Astrocyte of the cerebellum (primary cell): ENCODE results near the gene FCN2.

ENCODE experiments used
- DNase-seq: peaks from one replicate; pipeline ENCODE4 v3.0.0-alpha.2; 2011; ENCODE audit warnings: low read depth
- H3K4me3 ChIP-seq: 2 replicates; pipeline ENCODE4 v1.5.1; 2011; ENCODE audit warnings: mild to moderate bottlenecking, low read depth, low read length, moderate library complexity
- in situ Hi-C: cut with HindIII; loops from 2 replicates; pipeline ENCODE4 v1.10.0; 2017; ENCODE audit warnings: low sequenced_read_pairs
- TF ChIP-seq, protein P1 (sequence below): IDR thresholded peaks from 2 replicates; pipeline ENCODE4 v1.5.1; 2012; ENCODE audit warnings: low read length, low read depth, moderate library complexity, mild to moderate bottlenecking; ENCODE audit errors: missing control alignments

FCN2 gene

DNA sequence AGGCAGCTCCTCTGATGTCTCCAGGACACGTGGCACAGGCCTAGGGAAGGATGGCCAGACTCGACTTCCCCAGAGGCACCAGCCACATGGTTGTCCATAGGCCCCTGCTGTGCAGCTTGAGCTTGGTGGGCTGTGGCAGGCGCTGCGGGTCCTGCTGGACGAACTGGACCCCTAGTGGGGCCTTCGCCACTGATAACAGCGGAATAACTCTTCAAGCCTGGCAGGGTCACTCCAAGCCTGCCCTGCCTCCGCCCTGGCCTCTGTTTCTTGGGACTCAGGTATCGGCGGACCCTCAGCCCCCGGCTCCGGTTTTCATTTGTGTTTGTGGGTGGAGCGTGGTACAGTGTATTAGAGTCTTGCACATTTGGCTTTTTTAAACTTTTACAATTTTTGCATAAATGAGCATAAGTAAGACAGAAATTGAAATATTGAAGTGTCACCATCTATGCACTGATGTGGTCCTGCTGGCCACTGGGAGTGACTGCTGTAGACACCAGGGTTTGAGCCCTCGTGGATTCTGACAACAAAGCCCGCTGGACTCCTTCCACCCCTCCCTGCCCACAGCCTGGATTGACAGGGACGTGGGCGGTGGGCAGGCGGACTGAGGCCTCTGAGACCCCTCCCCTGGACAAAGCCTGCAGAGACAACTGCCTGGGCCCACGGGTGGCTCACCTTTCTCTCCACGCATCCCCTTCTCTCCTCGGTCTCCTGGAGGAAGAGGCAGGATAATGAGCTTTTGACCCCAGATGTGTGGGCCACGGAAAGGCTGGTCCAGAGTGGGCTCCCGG, 33.3 kb downstream of the FCN2 start:
- no peak for DNase-seq
- H3K4me3 ChIP-seq: no peak overlapping the region
- in situ Hi-C loops: no loop called here
- TF ChIP-seq, protein P1, sequence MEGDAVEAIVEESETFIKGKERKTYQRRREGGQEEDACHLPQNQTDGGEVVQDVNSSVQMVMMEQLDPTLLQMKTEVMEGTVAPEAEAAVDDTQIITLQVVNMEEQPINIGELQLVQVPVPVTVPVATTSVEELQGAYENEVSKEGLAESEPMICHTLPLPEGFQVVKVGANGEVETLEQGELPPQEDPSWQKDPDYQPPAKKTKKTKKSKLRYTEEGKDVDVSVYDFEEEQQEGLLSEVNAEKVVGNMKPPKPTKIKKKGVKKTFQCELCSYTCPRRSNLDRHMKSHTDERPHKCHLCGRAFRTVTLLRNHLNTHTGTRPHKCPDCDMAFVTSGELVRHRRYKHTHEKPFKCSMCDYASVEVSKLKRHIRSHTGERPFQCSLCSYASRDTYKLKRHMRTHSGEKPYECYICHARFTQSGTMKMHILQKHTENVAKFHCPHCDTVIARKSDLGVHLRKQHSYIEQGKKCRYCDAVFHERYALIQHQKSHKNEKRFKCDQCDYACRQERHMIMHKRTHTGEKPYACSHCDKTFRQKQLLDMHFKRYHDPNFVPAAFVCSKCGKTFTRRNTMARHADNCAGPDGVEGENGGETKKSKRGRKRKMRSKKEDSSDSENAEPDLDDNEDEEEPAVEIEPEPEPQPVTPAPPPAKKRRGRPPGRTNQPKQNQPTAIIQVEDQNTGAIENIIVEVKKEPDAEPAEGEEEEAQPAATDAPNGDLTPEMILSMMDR: no peak

DNA sequence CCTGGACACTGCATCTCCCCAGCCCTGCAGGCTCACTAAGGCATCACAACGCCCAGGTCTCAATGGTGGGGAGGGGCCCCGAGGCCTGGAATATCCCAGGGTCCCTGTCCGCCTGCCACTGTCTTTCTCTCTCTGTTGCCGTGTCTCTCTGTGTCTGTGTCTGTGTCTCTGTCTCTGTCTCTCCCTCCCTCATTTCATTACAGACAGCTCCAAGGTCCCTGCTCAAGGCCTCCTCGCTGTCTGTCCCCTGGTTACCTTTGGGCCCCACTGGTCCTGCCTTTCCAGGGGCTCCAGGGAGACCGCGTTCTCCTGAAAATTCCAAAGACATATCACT, 33.9 kb downstream of the FCN2 start:
- in situ Hi-C loops: no loop called here
- TF ChIP-seq, protein P1: no peak
- H3K4me3 ChIP-seq: no peak overlapping the region
- no peak for DNase-seq

DNA sequence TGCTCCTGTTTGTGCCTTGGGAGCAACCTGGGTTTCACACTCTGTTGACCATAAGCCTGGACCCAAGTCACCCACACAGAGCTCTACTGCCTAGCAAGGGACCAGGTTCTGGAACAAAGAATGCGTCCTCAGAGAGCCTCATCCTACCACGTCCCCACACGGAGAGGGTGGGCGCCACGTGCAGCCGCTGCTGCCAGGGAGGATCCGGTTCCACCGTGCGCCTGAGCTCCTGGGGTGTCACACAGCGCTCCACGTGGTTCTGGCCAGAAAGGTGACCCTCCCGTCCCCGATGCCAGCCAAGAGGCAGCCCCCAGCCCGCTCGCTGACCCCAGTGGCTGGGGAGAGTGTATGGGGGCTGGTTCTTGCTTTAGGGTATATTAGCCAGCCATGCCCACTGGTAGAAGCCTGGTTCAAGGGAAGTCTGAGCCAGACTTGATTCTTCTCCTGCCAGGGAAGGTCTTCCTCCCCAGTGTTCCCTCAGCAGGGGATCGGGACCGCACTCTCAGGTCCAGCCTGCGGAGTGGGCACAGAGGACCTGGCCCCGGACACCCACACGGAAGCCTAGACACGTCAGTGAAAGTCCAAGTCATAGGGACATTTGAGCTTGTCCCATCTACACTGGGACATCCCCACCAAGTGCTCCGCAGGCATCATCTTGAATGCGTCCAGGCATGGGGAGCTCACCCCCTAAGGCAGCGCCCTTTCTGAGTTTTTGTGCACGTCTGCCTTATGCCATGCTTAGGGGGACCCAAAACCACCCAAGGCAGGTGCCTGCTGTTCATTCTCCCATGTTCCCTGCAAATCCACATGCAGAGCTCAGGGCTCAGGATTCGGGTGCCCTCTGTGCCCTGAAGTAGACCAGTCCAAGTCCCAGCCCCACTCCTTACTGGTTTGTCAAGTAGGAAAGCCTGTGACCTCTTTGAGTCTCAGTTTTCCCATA, 34.7 kb downstream of the FCN2 start:
- no peak for DNase-seq
- in situ Hi-C loops: no loop called here
- H3K4me3 ChIP-seq: no peak overlapping the region
- TF ChIP-seq, protein P1: no peak

DNA sequence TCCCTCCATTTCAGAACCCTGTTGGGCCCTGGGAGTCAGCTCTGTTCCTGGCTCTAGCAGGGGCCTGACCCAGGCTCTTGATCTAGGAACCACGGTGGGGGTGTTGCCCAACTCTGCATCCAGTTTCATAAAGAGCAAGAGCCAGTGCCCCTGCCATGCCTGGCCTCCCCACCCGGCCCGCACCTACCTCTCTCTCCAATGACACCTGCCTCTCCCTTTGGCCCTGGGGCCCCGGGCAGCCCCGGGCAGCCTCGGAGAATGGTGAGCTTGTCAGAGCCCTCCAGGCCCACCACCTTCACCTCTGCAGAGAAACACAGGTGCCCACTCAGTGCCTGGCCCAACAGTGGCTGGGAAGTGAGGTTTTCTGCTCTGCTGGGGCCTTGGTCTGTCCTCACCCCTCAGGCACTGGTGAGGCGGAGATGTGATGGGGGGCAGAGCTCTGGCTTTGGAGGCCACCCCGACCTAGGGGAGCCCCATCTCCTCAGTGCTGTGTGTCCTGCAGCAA, 35.6 kb downstream of the FCN2 start:
- TF ChIP-seq, protein P1: no peak
- no peak overlapping the region for H3K4me3 ChIP-seq
- DNase-seq: no peak
- in situ Hi-C loops: no loop called here

DNA sequence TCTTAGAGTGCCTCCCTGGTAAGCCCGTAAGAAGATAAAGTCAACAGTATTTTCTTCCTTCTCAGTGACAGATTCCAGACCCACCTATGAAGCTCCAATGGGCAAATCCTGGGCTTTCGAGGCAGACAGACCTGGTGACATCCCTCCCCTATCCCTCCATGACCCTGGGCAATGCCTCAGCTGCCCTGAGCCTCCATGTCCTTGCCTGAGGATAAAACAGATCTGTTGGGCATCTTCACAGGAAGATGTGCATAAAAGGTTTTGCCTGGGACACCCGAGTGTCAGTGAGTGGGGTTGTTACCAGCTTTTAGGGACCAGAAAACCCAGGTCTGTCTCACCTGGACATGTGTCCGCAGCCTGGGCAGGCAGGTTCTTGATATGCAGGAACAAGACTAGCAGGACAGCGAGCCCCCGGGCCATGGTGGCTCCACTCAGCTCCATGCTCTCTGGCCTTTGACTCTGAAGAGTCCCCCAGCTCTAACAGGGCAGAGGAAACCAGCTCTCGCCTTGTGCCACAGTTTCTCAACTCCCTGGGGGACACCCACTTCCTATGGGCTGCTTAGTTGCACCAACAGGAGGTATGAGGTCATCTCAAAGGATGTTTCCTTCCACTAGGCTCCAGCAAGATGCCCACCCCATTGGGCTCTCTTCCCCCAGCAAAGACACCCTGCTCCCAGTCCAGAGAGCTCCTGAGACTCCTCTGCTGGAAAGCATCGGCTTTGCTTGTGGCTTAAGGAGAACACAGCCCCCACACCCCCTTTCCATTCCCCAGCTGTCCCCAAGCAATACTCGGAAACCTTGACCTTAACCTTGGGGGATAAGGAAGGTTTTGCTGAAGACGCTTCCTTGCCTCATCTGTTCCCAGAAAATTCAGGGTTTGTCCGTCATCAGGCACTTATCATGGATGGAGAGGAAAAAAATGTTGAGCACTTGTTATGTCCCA, 37.1 kb downstream of the FCN2 start, which contains the start of gene FCN1:
FCN1 (minus strand) TSS at position 482 of the 943 bp plus-strand sequence; CDS start at position 441, 41 bp downstream.
- DNase-seq: no peak
- H3K4me3 ChIP-seq: no peak within 1 kb of the TSS
- in situ Hi-C loops: no loop called here
- TF ChIP-seq, protein P1: no peak

DNA sequence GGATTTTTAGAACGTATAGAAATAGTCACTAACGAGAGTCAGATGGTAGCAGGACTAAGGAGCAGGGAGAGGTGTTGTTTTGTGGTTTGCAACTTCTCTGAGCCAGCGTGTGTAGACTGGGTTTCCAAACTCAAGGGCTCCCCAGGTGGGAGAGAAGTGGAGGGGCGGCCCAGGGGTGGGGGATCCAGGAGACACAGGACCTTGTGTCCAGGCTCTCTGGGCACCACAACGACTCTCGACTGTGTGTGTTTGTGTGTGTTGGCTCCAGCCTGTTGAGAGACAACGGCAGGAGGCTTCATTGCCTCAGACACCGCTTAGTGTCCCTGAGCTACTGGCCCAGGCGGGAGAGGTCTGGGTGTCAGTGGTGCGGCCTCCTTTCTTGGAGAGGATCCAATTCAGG, 38.0 kb downstream of the FCN2 start:
- H3K4me3 ChIP-seq: no peak overlapping the region
- TF ChIP-seq, protein P1: no peak
- in situ Hi-C loops: no loop called here
- DNase-seq: no peak
